ENCODE measurements around the gene DLAT.

- TF ChIP-seq, protein P1, sequence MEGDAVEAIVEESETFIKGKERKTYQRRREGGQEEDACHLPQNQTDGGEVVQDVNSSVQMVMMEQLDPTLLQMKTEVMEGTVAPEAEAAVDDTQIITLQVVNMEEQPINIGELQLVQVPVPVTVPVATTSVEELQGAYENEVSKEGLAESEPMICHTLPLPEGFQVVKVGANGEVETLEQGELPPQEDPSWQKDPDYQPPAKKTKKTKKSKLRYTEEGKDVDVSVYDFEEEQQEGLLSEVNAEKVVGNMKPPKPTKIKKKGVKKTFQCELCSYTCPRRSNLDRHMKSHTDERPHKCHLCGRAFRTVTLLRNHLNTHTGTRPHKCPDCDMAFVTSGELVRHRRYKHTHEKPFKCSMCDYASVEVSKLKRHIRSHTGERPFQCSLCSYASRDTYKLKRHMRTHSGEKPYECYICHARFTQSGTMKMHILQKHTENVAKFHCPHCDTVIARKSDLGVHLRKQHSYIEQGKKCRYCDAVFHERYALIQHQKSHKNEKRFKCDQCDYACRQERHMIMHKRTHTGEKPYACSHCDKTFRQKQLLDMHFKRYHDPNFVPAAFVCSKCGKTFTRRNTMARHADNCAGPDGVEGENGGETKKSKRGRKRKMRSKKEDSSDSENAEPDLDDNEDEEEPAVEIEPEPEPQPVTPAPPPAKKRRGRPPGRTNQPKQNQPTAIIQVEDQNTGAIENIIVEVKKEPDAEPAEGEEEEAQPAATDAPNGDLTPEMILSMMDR (conservative IDR thresholded peaks at IDR 0.05) = no peak; the same call in 1 of the 2 replicates
- TF ChIP-seq ZFX (IDR thresholded peaks at IDR 0.05) = no peak
Measured at GRCh38 chr11:111983187-111983986, 41.8 kb upstream of the DLAT start.
